Bronchial epithelial cell (primary cell): Measurements from ENCODE around the gene RGS6. TPM values are rescaled to one million over a fixed set of nuclear protein-coding genes. Genes with fewer than 3 reads are reported as not detected.
A peak's percentile ranks its signal among the peaks of the same experiment; 100 is the strongest.

Experiments
- DNase-seq: peaks from one replicate; pipeline ENCODE4 v3.0.0-alpha.2; 2010; ENCODE audit warnings: low read depth
- FAIRE-seq: peaks from 2 replicates; lab custom pipeline; 2011; peaks lifted over from hg19 to GRCh38; lab: Jason Lieb, UNC
- H3K27me3 ChIP-seq: 2 replicates; pipeline ENCODE4 v1.5.1; 2011; ENCODE audit warnings: low read length; ENCODE audit not compliant: control insufficient read depth, insufficient read depth
- H3K36me3 ChIP-seq: 2 replicates; pipeline ENCODE4 v1.5.1; 2011; ENCODE audit warnings: low read length; ENCODE audit not compliant: control insufficient read depth, insufficient read depth
- H3K4me3 ChIP-seq: 2 replicates; pipeline ENCODE4 v1.5.1; 2011; ENCODE audit warnings: mild to moderate bottlenecking, low read depth, low read length, control low read depth
- CTCF ChIP-seq: IDR thresholded peaks from 2 replicates; pipeline ENCODE4 v1.5.1; 2011; ENCODE audit warnings: mild to moderate bottlenecking, moderate library complexity, low read length, control low read depth, inconsistent platforms; ENCODE audit not compliant: insufficient read depth, severe bottlenecking
- total RNA-seq: library from RNA; depleted of rRNA; stranded (reverse); fragments of >200 nt; gene quantifications from 2 replicates; pipeline ENCODE4 v1.2.1, GENCODE V29; 2014

The RGS6 gene
- total RNA-seq, 1 donor from 2014 or later = not detected

DNA sequence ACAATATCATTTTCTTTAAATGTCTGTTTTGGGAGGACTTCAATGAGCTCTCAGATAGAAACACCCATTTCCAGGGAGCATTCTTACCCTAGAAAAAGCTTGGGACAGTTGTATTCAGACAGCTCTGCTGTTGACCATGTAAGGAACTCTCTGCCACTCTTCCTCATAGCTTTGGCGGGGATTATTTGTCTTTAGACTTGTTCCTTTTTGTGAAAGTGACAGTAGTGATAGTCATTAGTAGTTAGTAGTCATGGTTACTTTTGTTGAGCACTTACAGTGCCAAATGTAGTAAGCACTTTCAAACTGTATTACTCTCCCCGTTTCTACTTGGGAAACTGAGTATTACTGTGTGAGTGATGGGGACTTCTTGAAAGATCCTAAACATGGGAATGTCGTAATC, 167.3 kb downstream of the RGS6 start:
- no peak for TF ChIP-seq CTCF
- H3K36me3 ChIP-seq = no peaks in the 10 kb centered on the region
- FAIRE-seq (no peak), DNase-seq (no peak)
- no peaks in the 10 kb centered on the region for H3K27me3 ChIP-seq
- H3K4me3 ChIP-seq = no peak overlapping the region

- Histone ChIP-seq H3K4me3 (no peak overlapping the region), H3K36me3 (no peaks in the 10 kb centered on the region), H3K27me3 (no peaks in the 10 kb centered on the region)
- DNase-seq (no peak), FAIRE-seq (no peak)
- peak; percentile 28 for TF ChIP-seq CTCF
Observed at GRCh38 chr14:72104011-72104613, 171.9 kb downstream of the RGS6 start.

DNA sequence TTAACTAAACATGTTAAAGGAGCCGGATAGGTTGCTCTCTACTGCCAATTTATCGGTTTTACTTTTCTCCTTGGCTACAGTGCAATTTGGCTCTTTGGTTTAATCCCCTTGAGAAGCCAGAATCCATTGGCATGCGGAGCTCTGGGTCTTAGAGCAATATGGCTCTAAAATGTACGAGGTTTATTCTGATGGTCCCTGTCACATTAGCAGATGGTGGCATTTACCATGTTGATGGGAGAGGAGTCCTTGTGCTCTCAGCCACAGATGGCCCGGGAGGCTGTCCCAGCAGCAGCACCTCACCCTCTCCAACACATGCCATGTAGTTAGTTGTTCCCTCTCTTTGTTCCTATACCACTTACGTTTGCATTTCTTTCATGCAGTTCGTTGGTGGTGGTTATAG, 179.7 kb downstream of the RGS6 start:
- no peak for TF ChIP-seq CTCF
- H3K4me3 ChIP-seq = no peak overlapping the region
- H3K36me3 ChIP-seq = no peaks in the 10 kb centered on the region
- no peaks in the 10 kb centered on the region for H3K27me3 ChIP-seq
- FAIRE-seq = peak; percentile 55
- DNase-seq = no peak

- H3K36me3 ChIP-seq = no peaks in the 10 kb centered on the region
- H3K4me3 ChIP-seq = no peak overlapping the region
- FAIRE-seq = no peak
- TF ChIP-seq CTCF = no peak
- H3K27me3 ChIP-seq = no peaks in the 10 kb centered on the region
- no peak for DNase-seq
Observed at GRCh38 chr14:72118841-72119240, 186.6 kb downstream of the RGS6 start.

DNA sequence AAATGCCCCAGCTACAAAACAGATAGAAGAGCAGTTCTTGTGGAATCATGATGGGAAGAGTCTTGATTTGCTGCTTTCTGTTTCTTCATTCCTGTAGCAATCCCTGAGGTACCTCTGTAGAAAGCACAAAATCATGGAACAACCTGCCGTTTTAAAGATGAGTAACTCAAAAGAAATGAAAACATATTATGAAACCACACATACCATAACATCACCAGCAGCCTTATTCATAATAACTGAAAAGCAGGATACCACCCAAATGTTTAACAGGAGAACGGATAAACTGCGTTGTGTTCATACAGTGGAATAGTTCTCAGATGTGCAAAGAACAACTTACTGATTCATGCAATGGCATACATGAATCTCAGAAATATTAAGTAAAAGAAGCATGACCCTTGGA, 188.1 kb downstream of the RGS6 start:
- DNase-seq = peak; percentile 4
- FAIRE-seq = no peak
- Histone ChIP-seq H3K4me3 (no peak overlapping the region), H3K36me3 (no peaks in the 10 kb centered on the region), H3K27me3 (no peaks in the 10 kb centered on the region)
- no peak for TF ChIP-seq CTCF

- Histone ChIP-seq H3K27me3 (no peaks in the 10 kb centered on the region), H3K4me3 (no peak overlapping the region), H3K36me3 (no peaks in the 10 kb centered on the region)
- FAIRE-seq (no peak), DNase-seq (no peak)
- no peak for TF ChIP-seq CTCF
Observed at GRCh38 chr14:72123755-72124154, 191.5 kb downstream of the RGS6 start.
